ENCODE results near the gene RSL1D1.
A peak's percentile ranks its signal among the peaks of the same experiment; 100 is the strongest.

RSL1D1 gene

DNA sequence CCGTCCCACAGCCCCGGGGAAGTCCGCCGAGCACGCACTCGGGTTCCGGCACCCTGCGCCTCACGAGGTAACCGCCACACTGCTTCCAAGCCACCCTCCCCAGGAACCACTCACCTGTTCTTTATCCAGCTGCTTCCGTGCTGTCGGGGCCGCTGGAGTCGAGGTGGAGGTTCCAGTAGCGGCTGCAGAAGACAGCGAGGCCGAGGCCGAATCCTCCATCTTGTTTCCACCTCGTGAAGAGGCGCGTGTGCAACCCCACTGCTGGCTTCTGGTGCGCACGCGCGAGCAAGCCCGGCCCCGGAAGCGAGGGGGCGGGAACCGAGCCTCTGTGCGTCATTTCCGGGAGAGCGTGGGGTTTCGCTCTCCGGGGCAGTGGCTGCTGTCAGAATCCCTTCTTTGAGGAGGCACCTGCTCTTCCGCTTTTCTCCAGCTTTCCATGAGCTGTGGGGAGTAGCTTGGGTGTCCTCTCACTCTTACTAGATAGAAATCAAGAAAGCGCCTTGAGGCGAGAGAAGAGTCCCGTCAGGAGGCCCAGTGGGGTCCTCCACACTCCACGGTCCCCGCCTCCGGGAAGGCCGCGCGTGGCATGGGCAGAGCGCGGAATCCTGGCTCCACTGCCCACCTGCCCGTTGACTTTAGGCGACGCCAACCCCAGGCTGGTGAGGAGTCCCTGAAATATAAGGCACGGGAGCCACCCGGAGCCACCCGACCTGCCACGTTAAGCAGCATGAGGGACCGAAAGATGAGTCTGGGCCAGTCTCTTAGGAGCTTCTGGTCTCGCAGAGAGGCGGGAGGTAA, at the start of gene RSL1D1:
RSL1D1 (minus strand) TSS at position 249 of the 798 bp plus-strand sequence; CDS start at position 219, 30 bp downstream.
- DNase-seq (ENCODE audit: low read depth, low spot score): peak; percentile 98

DNA sequence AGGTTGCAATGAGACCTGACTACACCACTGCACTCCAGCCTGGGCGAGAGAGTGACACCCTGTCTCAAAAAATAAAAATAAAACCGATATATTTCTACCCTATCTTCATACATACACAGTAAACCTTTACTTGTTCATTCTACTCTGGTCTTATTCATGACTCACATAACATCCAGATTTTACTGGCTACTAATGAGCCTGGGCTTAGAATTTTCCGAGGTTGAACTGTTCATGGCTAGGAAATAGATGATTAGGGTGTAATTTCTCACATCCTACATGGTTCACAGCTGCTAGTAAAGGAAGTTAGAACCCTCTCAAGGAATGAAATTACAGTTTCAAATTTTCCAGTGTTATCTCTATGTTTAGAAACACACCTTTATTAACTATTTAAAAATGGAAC, 49.7 kb upstream of the RSL1D1 start:
- DNase-seq (ENCODE audit: low read depth, low spot score): peak; percentile 37

DNA sequence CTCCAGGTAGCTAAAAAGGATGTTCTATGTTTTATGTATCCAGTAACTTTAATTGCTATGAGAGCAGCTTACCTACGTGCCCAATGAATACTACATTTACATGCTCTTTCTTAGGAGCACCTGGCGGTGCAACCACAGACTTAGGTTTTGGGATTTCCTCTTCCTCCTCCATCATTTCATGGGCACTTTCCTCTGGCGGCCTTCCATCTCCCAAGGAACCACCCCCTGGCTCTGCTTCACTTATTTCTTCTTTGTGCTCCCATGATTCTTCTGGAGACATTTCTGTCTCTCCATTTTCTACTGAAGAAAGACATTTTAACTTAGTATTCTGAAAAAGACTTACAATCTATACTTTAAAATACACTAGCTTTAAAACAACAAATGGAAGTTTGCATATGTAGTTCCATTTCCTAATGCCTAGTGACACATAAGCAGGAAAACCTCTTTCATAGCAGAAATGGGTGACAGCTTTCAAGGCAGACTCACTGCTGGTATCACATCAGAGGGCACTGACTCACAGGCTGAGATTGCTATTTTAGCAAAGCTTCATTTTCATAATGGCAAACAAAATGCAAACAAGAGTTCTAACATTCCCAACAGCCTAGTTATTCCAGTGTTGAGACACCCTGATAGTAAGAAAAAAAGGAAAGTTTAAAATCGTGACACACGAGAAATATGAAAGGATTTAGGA, 45.3 kb upstream of the RSL1D1 start:
- DNase-seq (ENCODE audit: low read depth, low spot score): peak; percentile 76

DNA sequence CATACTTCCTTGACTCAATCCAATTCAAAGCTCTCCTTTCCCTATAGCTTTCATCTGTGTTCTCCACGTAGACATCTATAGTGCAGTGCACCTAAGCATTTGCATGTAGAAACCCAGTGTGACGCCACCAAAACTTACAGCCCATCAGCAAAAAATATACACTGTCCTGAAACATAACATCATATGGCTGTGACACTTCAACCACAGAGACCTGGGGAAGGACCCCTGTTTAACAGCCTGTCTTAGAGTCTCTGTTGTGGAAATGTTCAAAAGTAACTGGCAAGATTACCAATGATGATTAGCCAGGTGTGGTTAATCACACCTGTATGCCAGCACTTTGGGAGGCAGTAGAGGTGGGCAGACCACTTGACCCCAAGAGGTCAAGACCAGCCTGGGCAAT, 42.2 kb upstream of the RSL1D1 start:
- DNase-seq (ENCODE audit: low read depth, low spot score): no peak

DNA sequence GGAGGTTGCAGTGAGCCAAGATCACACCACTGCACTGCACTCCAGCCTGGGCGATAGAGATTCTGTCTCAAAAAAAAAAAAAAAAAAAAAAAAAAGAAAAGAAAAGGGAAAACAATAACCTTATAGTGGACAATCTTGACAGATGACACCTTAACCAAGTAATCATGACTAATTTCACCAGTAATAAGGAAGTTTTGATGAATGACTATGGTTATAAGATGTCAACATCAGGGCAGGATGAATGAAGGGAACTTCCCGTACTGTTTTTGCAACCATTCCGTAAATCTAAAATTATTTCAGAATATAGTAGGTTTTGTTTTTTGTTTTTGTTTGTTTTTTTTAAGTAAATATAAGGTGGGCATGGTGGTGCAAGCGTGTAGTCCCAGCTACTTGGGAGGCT, 41.4 kb upstream of the RSL1D1 start:
- DNase-seq (ENCODE audit: low read depth, low spot score): no peak

DNA sequence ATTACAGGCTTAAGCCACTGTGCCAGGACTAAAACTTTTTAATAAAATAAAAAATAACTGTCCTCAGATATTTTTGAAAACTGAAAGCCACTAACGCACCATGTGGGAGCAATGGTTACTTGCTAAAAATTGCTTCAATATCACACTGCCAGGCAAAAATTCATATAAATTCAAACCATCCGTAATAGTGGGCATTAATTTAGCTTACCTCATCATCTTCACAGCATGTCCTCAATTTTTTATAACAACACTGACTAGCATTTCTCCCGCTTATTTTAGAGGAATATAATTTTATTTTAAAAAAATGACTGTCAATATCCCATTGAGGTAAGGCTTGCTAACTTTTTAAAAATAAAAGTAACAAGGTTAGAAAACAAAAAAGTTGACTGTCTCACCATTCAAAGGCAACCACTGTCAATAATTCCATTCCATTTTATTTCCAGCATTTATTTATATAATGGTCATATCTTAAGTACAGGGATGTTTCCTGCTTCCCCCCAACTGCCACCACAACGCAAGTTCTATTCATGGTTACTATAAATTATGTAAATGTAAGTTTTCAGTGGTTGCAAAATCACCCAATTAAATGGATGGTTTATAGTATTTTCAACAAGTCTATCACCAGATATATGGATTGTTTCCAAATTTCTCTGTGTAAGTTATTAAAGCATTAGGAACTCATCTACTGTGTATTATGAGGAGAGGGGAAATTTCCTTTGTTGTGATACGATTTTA, 39.1 kb upstream of the RSL1D1 start:
- no peak for DNase-seq (ENCODE audit: low read depth, low spot score)

DNA sequence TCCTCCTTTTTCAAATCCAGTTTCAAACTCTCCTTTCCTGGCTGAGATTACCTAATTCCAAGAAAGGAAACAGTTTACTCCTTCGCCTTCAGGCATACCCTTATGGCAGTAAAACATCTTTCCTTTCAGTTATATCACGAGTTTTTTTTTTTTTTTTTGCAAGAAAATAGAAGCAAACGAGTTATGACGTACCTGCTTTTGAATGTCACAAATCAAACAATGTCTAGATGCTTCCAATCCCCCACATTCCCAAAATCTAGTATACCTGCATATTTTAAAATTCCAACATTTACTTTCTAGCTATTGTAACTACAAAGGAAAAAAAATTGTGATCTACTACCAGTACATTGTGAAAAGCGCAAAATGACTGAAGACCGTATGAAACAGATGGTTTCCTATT, 35.5 kb upstream of the RSL1D1 start:
- DNase-seq (ENCODE audit: low read depth, low spot score): no peak

DNA sequence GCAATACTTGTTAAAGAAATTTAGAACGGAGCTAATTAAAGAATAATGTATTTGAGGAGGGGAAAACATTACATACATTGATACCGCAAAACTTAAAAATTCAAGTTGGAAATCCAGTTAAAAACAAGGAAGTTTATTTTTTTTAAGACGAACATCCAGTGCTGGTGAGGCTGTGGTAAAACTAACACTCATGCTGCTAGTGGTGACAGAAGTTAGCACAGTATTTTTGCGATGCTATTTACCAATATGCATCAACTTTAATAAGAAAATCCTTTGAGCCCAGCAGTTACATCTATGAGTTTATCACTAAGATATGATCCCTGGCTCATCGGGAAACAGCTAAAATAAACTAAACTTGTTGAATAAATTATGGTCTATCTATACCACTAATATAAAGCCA, 32.7 kb upstream of the RSL1D1 start:
- DNase-seq (ENCODE audit: low read depth, low spot score): no peak

DNA sequence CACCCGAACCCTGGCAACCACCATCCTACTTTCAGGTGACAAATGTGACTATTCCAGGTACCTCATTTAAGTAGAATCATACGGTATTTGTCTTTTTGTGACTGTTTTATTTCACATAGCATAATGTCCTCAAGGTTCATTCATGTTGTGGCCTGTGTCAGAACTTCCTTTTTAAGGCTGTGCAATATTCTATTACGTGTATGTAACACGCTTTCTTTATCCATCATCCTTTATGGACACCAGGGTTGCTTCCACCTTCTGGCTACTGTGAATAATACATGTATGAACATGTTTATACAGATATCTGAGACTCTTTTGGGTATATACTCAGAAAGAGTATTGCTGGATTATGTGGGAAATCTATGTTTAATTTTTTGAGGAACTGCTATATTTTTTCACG, 28.7 kb upstream of the RSL1D1 start:
- DNase-seq (ENCODE audit: low read depth, low spot score): no peak

DNA sequence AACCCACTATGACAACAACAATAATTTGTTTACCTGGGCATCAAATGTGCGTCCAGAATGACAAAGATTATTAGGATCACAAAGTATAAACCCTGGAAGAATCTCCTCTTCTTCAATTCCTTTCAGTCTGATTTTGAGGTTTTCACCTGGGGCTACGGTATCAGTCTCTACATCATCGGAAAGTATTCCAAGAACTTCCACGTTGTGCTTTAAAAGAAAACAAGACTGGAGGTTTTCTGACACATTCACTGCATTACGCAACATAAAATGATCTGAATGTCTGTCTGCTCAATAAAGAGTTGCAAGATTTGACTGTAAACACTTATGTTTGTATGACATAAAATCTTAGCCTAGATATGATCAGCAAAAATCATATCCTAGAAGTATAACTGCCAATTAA, 26.0 kb upstream of the RSL1D1 start:
- peak; percentile 28 for DNase-seq (ENCODE audit: low read depth, low spot score)

DNA sequence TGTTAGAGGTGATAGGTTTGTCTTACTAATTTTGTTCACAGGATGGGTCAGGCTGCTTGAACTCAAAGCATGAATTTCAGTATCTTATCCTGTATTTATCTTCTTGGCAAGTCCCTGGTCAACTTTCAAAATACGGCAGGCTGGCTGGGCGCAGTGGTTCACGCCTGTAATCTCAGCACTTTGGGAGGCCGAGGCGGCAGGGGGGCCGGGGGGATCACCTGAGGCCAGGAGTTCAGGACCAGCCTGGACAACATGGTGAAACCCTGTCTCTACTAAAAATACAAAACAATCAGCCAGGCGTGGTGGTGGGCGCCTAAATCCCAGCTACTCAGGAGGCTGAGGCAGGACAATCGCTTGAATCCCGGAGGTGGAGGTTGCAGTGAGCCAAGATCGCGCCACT, 25.0 kb upstream of the RSL1D1 start:
- no peak for DNase-seq (ENCODE audit: low read depth, low spot score)

DNA sequence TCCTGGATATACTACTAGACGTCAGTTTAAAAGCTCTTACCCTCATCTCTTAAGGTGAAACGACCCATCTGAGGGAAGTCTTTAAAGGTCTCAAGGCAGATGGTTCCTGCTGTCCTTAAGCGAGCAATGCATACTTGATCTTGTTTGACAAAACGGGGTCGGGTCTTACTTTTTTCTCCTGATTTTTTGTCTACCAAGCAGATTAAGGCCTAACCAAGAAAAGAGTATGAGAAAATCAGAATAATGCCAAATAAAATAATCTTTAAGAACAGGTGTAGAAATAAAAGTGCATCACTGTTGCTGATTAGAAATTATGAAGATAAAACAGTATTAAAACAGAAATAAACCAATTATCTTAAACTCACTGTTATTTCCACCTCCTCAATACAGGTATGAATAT, 24.4 kb upstream of the RSL1D1 start:
- DNase-seq (ENCODE audit: low read depth, low spot score): no peak

DNA sequence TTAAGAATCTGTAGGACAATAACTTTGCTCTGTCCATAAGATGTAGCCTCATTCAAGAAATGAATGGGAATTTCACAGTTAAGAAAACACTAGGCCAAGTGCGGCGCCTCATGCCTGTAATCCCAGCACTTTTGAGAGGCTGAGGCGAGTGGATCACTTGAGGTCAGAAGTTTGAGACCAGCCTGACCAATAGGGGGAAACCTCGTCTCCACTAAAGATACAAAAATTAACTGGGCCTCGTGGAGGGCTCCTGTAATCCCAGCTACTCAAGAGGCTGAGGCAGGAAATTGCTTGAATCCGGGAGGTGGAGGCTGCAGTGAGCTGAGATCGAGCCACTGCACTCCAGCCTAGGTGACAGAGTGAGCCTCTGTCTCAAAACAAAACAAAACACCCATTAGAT, 19.9 kb upstream of the RSL1D1 start:
- DNase-seq (ENCODE audit: low read depth, low spot score): peak; percentile 49

DNA sequence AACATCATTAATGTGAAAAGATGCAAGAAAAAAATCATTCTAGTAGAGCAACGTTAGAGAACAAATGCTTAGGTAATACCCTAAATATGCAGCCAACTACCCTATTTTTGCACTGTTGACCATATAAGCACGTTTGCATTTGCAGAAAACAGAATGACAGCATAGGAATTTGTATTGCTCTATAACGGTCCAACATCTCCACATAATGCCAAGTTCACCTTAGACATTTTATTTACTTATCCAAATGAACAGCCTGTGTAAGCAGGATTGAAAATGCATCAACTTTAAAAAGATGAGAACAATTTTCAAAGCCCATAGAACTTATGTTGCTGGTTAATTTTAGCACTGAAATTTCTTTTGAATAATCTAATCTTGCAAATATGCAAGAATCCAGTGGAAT, 19.1 kb upstream of the RSL1D1 start:
- no peak for DNase-seq (ENCODE audit: low read depth, low spot score)

DNA sequence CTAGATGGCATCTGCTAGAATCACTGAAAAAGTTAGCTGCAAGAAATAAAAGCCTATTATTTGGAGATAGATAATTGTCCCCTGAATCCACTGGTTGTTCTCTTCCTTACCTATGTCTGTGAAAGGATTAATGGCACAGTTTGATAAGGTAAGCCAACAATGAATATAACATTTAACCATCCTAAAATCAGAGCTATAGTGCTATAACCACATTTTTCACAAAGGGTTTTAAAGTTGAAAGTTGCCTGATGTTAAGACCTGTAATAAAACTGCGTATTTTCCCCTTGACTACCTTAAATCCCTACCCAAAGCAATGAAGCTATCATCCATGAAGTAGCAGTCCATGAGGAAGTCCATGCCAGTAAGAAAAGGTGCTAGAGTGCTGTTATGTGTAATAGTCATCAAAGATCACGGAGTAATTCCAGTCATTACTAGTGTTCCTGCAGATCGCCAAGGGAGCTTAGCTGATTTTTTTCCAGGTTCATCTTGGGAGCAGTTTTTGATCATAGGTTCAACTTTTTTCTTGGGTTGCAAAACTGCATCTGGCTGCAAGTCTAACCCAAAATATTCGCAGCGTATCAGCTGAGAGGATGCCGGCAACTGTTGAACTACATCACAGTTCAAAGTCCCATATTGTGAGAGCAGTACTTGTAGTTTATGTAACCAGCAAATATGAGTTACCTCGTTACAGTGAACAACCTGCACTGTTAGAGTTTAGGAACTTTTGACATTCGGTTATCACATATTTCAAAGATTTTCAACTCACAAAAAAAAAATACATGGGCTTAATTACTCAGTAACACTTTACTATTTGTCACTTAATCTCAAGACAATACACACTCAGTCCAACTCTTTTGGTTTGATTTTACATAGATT, 18.2 kb upstream of the RSL1D1 start:
- DNase-seq (ENCODE audit: low read depth, low spot score): no peak

DNA sequence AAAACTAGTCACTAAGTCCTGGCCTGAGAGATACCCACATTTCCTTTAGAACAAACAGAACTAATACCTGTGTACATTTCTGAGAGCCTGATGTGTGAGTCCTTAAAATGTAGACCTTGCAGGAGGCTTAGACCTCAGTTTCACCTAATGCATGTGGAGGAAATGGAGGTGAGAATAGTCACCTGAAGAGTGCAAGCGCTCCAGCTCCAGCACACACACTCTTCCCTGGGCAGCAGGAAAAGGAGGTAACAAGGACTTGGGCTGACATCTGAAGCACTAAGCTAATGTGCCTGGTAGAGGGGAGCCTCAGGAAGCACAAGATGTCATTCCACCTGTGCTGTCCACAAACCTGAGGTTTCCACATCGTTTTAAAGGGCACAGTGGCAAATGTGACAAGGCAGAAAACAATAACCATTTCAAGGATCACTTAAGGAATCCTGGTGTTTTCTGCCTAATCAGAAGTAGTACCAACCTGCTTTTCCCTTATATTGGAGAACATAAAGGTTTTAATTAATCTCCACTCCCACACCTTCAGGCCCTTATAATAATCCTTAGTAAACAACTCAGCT, 17.2 kb upstream of the RSL1D1 start:
- DNase-seq (ENCODE audit: low read depth, low spot score): no peak

DNA sequence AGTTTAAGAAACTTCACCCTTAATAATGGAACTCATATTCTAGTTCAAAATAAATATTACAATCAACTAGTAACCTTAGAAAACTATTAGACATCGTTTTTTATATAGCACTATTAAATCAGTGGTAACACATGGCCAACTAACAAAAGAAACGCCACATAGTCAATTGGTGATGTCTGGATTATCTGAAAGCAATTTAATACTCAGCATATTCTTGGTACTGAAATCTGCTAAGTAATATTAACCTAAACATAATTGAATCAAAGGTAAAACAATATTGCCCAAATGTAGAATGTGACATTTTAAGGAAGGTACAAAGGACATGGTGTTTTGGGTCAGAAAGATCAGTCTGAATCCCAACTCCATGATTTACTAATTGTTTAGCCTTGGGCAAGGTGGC, 11.1 kb upstream of the RSL1D1 start:
- DNase-seq (ENCODE audit: low read depth, low spot score): no peak

DNA sequence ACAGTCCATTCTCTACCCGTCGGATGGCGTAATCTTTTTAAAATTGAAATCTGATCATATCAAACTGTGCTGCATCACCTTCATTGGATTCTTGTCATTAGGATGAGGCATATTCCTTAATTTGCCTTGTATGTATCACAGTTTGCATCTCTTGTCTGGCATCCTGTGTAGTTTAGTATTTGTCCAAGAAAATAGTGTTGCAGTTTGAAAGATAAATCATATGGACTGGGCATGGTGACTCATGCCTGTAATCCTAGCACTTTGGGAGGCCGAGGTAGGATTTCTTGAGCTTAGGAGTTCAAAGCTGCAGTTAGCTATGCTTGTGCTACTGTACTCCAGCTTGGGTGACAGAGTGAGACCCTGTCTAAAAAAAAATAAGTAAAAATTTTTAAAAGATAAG, 5.8 kb upstream of the RSL1D1 start:
- no peak for DNase-seq (ENCODE audit: low read depth, low spot score)

DNA sequence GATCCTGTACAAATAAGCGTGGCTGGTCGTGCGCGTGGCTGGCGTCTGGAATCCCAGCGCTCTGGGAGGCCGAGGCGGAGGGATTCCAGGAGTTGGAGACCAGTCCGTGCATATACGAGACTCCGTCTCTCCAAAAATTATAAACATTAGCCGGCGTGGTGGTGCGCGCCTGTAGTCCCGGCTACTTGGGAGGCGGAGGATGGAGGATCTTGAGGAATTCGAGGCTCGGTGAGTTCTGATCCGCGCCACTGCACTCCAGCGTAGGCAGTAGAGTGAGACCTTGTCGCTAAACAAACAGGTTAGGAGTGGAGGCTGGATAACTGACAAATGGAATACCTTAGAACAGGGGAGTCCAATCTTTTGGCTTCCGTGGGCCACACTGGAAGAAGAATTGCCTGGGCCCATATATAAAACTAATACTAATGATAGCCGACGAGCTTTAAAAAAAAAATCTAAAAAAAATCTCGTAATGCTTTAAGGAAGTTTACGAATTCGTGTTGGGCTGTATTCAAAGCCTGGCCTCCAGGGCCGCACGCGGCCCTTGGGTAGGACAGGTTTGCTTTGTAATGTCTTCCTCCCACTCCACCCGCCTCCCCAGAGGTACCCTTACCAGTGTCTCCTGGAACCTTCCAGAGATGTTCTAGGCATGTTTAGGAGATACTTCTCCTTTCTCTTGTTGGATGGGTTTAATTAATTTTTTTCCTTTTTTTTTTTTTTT, 909 bp upstream of the RSL1D1 start:
- DNase-seq (ENCODE audit: low read depth, low spot score): peak; percentile 51

DNA sequence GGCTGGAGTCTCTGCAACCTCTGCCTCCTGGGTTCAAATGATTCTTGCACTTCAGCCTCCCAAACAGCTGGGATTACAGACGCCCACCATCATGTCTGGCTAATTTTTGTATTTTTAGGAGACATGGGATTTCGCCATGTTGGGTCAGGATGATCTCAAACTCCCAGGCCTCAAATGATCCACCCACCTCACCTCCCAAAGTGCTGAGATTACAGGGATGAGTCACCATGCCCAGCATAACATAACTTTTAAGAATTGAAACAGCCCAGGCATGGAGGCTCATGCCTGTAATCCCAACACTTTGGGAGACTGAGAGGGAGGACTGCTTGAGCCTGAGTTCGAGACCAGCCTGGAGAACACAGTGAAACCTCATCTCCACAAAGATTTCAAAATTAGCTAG, 2.5 kb downstream of the RSL1D1 start:
- DNase-seq (ENCODE audit: low read depth, low spot score): no peak

DNA sequence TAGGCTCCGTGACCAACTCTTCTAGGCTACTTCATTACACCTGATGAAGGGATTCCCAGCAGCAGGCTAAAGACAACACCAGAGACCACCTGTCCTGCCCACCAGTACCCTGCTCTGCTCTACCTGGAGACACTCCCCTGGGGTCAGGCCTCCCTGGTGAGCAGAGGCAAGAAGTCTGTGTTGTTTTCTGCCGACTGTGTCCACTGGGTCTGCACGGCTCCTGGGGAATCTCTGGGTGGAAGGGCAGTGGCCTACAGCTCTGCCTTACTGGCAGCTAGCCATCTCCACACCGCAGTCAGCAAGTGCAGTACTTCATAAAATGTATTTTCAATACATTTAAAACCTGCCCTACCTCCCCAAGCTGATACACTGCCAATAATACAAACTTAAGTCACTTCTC, 6.8 kb downstream of the RSL1D1 start:
- DNase-seq (ENCODE audit: low read depth, low spot score): no peak
